Dermis microvascular lymphatic vessel endothelial cell (primary cell): ENCODE results near the gene OR8B4. TPM values are rescaled to one million over a fixed set of nuclear protein-coding genes. Genes with fewer than 3 reads are reported as not detected.
"Not testable (repeated sequence)": the region's sequence is repeated elsewhere in the genome, so short reads cannot be mapped to it uniquely, and the experiment has no call there.

Experiments
- DNase-seq, 2 donors: peaks; one replicate each; pipeline versions ENCODE4 v3.0.0 to v3.0.0-alpha.2; 2010; ENCODE audit warnings: low read depth in 2 of 2
- total RNA-seq: library from RNA; depleted of rRNA; stranded (reverse); fragments of >200 nt; gene quantifications from 2 replicates; pipeline ENCODE4 v1.2.1, GENCODE V29; 2014

OR8B4 gene, protein sequence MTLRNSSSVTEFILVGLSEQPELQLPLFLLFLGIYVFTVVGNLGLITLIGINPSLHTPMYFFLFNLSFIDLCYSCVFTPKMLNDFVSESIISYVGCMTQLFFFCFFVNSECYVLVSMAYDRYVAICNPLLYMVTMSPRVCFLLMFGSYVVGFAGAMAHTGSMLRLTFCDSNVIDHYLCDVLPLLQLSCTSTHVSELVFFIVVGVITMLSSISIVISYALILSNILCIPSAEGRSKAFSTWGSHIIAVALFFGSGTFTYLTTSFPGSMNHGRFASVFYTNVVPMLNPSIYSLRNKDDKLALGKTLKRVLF
- not detected in 2 replicates for total RNA-seq

DNA sequence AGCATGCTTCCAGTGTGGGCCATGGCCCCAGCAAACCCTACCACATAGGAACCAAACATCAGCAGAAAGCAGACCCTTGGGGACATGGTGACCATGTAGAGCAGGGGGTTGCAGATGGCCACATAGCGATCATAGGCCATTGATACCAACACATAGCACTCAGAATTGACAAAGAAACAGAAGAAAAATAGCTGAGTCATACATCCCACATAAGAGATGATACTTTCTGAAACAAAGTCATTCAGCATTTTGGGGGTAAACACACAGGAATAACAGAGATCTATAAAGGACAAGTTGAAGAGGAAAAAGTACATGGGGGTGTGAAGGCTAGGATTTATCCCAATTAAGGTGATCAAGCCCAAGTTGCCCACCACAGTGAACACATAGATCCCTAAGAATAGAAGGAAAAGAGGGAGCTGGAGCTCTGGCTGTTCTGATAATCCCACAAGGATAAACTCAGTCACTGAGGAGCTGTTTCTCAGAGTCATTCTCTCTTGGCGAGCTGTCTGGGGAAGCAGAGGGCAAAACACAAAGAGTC lies at the start of gene OR8B4:
Gene OR8B4 (minus strand): TSS at position 488 of the 538 bp plus-strand sequence. CDS start 0 bp downstream, at position 488.
- no peak for DNase-seq

DNA sequence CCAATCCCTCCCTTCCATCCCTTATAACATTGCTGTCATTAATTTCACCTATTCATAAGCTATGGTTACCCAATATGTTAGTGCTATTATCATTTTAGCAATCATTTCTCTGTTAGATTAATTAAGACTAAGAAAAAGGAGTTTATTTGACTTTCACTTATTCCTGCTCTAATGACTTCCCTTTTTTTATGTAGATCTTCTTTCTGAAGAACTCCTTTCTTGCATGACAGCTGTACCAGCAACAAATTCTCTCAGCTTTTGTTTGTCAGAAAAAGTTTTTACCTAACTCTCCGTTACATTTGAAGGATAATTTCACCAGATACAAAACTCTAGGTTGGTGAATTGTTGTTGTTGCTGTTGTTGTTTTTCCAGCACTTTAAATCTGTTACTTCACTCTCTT lies 49.4 kb upstream of the OR8B4 start:
- no peak for DNase-seq

DNA sequence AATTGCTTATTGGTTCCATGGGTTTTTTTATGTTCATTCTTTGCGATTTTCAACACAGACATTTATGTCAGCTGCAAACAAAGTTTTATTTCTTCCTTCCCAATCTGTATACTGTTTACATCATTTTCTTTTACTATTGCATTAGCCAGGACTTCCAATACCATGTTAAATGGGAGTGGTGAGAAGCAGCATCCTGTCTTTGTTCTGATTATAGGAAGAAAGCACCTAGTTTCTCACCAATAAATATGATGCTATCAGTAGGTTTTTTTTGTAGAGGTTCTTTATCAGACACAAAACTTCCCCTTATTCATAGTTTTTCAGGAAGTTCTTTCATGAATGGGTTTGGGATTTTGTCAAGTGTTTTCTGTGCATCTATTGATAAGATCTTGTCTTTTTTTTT lies 48.8 kb upstream of the OR8B4 start:
- peak in 1 of 2 donors; percentile 14 for DNase-seq

DNA sequence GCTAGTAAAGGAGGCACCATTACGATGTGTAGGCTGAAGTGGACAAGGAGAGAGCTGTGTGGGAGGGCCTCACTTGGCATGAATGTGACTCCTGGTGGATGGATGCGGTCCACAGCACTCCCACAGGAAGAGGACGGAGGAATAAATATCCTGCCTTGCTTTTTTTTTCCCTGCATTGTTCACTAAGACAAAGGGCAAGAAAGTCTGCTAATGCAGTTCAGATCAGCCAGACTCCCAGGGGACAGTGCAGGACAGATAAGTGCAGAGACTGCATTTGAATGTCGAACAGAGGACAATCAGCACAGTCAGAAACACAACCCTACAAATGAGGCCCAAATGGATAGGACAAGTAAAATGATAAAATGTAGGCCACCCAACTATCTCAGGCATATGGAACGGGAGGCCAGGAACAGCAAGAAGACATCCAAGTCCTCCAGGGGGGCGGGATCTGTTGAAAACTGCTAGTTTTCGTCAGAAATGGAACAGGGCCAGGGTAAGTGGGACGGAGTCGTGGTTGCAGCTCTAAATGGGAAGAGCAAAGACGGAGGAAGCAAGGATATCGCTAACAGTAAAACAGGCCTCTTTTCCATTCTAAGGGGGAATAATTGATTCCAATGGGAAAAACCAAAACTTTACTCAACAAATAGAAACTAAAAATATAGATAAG lies 46.0 kb upstream of the OR8B4 start:
- peak in 1 of 2 donors; percentile 17 for DNase-seq

DNA sequence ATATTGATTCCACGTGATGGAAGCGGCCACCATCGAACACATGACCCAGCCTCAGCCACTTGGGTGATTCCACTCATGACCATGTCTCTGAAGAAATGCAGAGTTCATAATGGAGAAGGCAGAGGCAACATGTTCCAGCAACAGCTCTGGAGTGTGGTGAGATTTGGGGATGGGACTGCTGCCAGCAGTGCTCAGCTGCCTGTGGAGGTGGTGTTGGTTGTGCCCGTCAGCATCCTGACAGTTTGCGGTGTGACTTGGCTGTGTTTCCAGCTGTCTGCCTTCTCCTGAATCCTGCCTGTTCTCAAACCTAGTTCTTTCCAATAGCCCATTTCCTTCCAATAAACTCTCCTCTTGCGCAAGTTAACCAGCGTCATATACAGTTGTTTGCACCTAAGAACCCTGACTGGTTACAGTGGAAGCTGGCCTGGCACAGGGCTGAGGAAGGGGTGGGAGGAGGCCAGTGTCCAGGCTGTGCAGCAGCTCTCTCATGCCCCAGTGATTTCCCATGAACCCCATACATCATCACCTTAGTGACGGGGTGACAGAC lies 42.8 kb upstream of the OR8B4 start:
- DNase-seq: no peak

DNA sequence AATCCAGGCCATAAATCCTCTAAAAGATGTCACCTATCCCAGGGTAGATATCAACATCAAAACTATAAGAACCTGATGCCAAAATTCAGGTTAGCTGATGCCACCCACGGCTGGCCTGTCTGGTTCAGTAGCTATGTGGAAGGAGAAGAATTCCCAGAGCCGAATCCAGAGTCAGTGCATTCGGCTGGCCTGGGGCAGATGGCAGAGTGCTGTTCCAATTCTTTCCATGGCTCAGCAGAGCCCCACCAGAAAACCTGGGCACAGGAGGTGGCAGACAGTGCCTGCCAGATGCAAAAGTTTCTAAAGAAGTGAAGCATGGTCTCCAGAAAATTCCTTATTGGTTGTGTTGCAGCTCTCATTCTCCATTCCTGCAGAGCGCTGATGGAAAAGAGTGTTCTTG lies 40.7 kb upstream of the OR8B4 start:
- no peak for DNase-seq

DNA sequence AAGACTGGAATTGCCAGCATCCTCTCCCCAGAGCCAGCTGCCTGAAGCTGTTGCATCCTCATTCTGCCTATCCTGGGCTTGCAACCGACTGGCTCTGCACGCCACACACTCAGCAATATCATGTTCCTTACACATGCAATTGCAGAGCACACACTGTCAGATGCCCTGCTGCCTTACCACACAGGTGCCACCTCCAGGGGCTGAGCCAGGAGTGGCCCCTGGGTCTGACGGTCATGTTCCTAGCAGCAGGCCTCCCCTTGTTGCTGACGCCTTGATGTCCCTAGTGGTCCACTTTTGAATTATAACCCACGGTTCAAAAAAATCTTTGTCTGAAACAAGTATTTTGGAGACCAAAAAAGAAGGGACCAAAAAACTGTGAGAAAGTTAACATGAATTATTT lies 39.3 kb upstream of the OR8B4 start:
- no peak for DNase-seq

DNA sequence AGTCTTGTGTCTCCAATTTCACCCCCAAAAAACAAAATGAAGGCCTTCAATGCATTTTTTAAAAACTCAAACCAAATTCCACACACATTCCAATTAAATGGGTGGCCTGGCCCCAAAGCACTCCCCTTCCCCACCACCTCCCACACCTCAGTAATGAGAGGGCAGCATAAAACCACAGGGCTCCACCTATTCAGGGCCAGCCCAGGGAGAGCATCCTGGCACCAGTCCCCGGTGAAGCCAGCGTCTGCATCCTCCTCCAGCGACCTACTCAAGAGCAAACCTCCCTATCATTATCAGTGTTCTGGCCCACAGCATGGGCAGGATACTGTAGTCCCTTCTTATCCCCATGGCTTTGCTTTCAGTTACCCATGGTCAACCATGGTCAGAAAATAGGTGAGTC lies 38.7 kb upstream of the OR8B4 start:
- no peak for DNase-seq

DNA sequence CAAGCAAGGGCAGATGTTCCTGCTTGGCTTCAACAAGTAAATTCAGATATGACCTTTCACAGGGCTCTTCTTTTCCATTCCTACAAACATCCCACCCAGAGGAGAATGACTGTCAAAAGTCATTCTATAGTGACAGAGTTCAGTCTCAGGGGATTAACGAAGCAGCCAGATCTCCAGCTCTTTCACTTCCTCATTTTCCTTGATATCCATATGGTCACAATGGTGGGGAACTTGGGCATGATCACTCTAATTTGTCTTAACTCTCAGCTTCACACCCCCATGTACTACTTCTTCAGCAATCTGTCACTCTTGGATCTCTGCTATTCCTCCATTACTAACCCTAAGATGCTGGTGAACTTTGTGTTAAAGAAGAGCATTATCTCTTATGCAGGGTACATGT lies 35.8 kb upstream of the OR8B4 start:
- DNase-seq: no peak

DNA sequence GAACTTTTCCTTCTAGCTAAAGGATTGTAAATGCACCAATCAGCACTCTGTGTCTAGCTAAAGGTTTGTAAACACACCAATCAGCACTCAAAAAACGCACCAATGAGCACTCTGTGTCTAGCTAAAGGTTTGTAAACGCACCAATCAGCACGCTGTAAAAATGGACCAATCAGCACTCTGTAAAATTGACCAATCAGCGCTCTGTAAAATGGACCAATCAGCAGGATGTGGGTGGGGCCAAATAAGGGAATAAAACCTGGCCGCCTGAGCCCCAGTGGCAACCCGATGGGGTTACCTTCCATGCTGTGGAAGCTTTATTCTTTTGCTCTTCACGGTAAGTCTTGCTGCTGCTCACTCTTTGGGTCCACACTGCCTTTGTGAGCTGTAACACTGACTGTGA lies 34.7 kb upstream of the OR8B4 start:
- not testable (repeated sequence) for DNase-seq

DNA sequence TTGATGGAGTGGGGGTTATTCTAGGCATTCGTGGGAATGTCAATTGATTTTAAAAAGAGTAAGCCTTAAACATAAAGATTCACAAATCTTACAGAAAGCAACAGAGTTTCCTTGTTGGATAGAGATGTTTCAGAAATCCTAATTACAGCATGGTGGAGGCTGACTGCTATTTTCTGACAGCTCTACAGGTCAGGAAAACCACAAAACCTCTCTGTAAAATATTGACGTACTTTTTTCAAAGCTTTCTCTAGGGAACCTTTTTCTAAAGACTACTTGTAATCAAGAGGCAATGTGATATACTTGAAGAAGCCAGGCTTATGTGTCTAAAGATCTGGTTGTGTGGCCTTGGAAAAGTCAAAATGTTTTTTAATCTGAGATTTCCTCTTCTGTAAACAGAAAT lies 29.9 kb upstream of the OR8B4 start:
- no peak for DNase-seq

DNA sequence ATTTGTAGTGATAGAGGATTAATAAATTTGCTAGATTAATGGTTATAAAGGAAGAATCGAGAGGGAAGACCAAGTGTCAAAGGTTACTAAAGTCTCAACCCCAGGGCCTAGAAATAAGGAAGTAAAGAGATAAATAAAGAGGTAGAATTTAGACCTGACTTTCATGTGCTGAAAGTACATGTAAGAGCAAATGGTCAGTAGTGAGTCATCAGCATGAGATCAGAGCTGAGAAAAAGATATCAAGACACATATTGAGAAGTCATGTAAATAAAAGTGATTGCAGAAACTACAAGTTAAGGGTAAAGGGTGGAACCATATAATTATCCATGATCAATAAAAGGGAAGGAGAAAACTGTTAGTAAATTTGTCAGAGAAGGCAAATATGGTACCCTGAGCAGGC lies 22.2 kb upstream of the OR8B4 start:
- no peak for DNase-seq

DNA sequence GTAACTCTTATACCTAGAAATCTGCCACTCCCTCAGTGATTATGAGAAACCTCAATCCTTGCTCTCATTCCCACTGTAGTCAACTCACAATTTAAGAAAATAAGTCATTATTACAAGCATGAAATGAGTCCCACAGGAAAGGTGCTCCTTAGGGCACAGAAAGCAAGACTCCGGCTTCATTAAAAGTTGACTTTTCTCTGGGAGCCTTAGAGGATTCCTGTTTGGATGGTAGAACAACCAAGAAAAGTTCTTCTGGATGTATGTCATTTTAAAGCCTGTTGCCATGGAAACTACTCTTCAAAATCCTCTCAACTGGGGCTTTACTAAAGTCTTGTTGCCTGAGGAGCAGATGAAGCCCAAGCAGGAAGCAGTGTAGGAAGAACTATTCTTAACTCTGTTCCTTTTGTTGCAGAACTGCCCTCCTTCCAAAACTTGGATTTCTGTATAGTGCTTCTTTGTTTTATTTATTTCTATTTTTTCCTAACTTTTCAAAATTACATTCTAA lies 21.0 kb upstream of the OR8B4 start, which contains the start of gene OR8B8:
Gene OR8B8 (minus strand): TSS at position 51 of the 505 bp plus-strand sequence. CDS start 4,611 bp downstream, outside the sequence.
- no peak for DNase-seq

DNA sequence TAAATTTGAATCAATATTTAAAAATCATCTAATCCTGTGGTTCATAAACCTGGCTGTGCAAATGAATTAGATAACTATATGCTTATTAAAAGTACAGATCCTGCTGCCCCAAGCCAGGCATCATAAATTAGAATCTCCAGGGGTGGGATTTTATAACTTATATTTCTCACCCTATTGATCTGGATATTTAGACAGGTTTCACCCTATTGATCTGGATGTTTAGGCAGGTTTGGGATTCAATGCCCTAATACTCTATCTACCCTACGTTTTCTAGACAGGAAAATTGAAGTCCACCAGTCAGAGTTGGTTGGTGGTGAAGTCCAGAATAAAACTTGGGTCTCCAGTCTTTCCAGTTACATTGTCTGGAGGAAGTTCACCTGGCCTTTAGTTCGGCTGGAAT lies 18.2 kb upstream of the OR8B4 start:
- no peak for DNase-seq

DNA sequence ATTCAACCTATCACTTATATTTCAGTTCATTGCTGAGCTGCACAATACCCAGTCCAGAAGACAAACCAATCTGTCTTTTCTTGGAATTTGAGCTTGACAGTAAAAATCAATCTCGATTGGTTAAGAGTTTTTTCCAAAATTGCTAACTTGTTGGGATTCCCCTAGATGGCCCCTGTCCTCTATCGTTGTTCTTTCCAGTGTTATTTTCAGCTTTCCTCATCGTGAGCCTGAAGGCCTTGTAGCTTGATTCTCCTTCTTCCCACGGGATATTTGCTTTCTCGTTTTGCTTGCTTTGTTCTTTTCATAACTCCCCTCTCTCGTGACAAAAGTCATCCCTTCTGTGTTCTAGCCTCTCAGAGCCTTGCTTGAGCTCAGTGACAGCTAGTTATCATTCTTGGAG lies 17.8 kb upstream of the OR8B4 start:
- DNase-seq: no peak

DNA sequence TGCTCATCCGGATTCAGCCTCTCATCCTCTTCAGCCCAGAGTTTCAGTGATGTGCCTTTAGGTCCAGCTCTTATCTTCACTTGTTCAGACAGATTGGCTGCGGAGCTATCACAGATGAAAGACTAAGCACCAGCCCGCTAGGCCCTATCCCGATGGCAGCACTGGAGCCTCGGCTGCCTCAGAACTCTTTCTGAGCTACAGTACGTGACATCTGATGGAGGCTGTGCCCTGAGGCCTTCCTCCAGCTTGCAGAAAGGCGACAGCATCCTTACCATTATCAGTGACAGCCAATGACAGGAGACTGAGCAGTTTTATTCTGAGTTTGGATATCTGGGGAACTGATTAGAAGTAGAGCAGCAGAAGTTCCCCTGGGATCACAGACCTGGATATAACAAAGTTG lies 16.8 kb upstream of the OR8B4 start:
- DNase-seq: no peak

DNA sequence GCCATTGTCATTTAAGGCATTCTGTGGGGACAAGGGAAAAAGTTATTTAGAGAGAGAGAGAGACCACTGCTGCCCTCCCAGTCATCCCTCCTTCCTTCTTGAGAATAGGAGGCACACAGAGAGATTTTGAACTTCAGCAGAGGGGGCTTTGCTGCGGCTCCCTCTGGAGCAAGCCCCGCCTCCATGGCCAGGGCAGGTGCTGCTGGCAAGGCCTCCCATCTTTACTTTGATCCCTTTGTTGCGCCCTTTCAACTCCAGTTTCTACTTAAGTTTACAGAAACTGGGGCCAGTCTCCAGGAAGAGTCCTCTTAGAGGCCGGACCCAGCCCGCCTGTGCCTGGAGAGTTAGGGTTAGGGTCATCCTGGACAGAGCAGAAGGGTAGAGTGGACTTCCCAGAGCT lies 16.4 kb upstream of the OR8B4 start:
- no peak for DNase-seq

DNA sequence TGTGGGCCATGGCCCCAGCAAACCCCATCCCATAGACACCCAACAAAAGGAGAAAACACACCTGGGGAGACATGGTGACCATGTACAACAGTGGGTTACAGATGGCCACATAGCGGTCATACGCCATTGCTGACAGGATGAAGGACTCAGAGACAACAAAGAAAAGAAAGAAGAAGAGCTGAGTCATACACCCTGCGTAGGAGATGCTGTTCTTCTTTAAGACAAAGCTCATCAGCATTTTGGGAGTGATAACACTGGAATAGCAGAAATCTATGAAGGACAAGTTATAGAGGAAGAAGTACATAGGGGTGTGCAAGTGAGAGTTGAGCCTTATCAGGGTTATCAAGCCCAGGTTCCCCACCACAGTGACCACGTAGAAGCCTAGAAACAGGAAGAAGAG lies 15.9 kb upstream of the OR8B4 start:
- no peak for DNase-seq

DNA sequence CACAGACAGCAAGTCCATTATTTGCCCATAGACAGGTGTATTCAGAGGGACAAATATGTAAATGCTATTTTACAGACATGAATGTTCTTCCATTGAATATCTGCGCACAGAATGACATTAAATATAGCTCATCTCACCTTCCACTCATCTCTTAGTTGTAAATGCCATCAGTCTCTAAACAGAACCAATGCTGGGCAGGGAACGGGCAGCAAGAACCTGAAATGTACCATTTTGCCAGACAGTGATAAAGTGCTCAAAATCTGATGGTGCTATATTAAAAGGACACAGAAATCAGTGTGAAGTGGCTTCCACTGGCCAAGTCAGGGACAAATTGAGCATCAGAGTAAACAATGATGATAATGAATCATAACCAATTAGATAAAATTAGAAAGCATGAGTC lies 10.0 kb upstream of the OR8B4 start:
- no peak for DNase-seq

DNA sequence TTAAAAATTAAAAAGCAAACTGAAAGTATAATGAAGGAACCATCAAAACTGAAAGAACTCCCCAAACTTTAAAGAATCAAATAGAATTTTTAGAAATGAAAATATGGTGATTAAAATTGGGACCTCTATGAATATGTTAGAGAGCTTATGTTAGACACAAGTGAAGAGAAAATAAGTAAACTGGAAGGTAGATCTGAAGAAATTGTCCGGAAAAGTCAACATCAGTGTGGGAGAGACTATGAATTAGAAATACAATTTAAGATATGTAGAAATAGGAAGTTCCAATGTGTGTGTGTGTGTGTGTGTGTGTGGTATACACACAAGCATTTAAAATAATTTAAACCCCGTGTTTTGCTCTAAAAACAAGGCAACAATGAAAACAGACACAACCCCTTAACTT lies 4.9 kb upstream of the OR8B4 start:
- DNase-seq: no peak

DNA sequence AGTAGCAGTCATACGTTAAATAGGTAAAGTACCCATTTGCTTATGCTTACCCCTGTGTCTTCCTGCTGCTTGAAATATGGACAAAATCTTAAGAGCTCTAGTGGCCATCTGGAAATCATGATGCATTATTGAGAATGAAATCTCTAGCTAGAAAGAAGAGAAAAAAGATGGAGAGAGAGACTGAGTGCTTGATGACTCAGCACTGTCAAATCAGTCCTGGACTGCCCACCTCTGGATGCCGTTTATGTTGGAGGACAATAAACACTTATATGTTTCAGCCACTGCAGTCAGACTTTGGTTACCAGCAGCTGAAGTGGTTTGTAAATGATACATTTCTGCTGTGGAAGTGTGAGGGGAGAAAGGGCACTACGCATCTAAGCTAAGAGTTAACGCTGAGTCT lies 3.6 kb downstream of the OR8B4 start:
- no peak for DNase-seq

DNA sequence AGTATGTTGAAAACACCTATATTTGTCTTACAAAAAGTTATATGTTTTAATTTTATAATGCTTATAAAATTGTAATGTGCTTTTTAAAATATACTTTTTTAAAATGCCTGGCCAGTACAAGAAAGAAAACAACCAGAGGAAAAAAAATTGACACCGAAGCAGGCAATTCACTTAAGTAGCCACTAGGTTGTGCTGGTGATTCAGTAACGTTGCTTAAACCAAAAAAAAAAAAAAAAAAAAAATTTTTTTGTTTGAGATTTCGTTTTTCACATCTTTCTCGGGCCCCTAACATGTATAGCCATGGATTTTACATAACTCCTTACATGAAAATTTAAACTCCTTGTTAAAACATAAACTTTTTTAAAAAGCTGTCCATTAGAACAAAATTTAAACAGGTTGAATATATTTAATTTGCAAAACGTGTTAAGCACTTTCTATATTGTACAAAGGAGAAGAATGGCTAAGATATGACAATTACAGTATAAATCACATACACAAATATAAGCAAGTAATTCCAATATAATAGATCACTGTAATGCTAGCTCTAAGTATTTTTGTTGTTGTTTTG lies 9.2 kb downstream of the OR8B4 start:
- DNase-seq: peak; percentile 55 to 69
